Midbrain (tissue), 1 donor: ENCODE results near the gene FBXO22.
"Not testable (repeated sequence)": the region's sequence is repeated elsewhere in the genome, so short reads cannot be mapped to it uniquely, and the experiment has no call there.

Experiments
- DNase-seq: peaks from one replicate; lab custom pipeline; 2025; lab: John Stamatoyannopoulos, UW

FBXO22 gene

GRCh38 chr15:75981149-75981815 lies 77.6 kb downstream of the FBXO22 start:
- no peak for DNase-seq

GRCh38 chr15:75982468-75982867 lies 78.8 kb downstream of the FBXO22 start:
- no peak for DNase-seq

GRCh38 chr15:75984706-75985105 lies 81.0 kb downstream of the FBXO22 start:
- DNase-seq = not testable (repeated sequence)

- DNase-seq = no peak
Measured at GRCh38 chr15:75985971-75986370, 82.3 kb downstream of the FBXO22 start.

- DNase-seq = no peak
Measured at GRCh38 chr15:75989045-75989444, 85.4 kb downstream of the FBXO22 start.

GRCh38 chr15:75989875-75990274 lies 86.2 kb downstream of the FBXO22 start:
- no peak for DNase-seq
